Neural progenitor cell (in vitro differentiated cells): ENCODE measurements around the gene P3H2. TPM values are rescaled to one million over a fixed set of nuclear protein-coding genes. Genes with fewer than 3 reads are reported as not detected.

Experiments used
- DNase-seq: peaks from one replicate; pipeline ENCODE4 v3.0.0-alpha.2; 2016; ENCODE audit warnings: low spot score
- H2AFZ ChIP-seq: fragments of 200-600 bp; sonication (generic); replicated peaks from 2 replicates; pipeline ENCODE4 v1.6.1; 2016; ENCODE audit warnings: antibody characterized with exemption
- H3F3A ChIP-seq: fragments of 200-600 bp; sonication (generic); 2 replicates; pipeline ENCODE4 v1.6.1; 2016; ENCODE audit warnings: antibody characterized with exemption, low read depth
- H3K27ac ChIP-seq: fragments of 200-600 bp; sonication (generic); 2 replicates; pipeline ENCODE4 v1.5.1; 2016; ENCODE audit warnings: mild to moderate bottlenecking
- H3K27me3 ChIP-seq: fragments of 200-600 bp; sonication (generic); 2 replicates; pipeline ENCODE4 v1.6.1; 2016; ENCODE audit warnings: mild to moderate bottlenecking, moderate library complexity
- H3K36me3 ChIP-seq: fragments of 200-600 bp; sonication (generic); 2 replicates; pipeline ENCODE4 v1.5.1; 2016
- H3K4me1 ChIP-seq: fragments of 200-600 bp; sonication (generic); 2 replicates; pipeline ENCODE4 v1.6.1; 2016; ENCODE audit warnings: mixed run types
- H3K4me2 ChIP-seq: fragments of 200-600 bp; sonication (generic); 2 replicates; pipeline ENCODE4 v1.6.1; 2016
- H3K4me3 ChIP-seq: fragments of 200-600 bp; sonication (generic); 2 replicates; pipeline ENCODE4 v1.5.1; 2016
- H3K79me2 ChIP-seq: fragments of 200-600 bp; sonication (generic); 2 replicates; pipeline ENCODE4 v1.6.1; 2016; ENCODE audit warnings: low read depth
- H3K9ac ChIP-seq: fragments of 200-600 bp; sonication (generic); 2 replicates; pipeline ENCODE4 v1.6.1; 2016
- H3K9me3 ChIP-seq: fragments of 200-600 bp; sonication (generic); 2 replicates; pipeline ENCODE4 v1.5.1; 2016; ENCODE audit warnings: low read depth
- H4K20me1 ChIP-seq: fragments of 200-600 bp; sonication (generic); 2 replicates; pipeline ENCODE4 v1.6.1; 2016; ENCODE audit warnings: low read depth
- H3K27ac Mint-ChIP-seq: 3 replicates; pipeline ENCODE4 v1.8.0; 2021; ENCODE audit warnings: mixed read lengths
- H3K27me3 Mint-ChIP-seq: 2 replicates; pipeline ENCODE4 v1.8.0; 2022; ENCODE audit warnings: low read depth, mild to moderate bottlenecking, inconsistent platforms, moderate library complexity, mixed read lengths; ENCODE audit not compliant: insufficient read depth
- H3K36me3 Mint-ChIP-seq: 3 replicates; pipeline ENCODE4 v1.8.0; 2021; ENCODE audit warnings: mixed read lengths
- H3K4me1 Mint-ChIP-seq: 3 replicates; pipeline ENCODE4 v1.8.0; 2021; ENCODE audit warnings: mixed read lengths
- H3K4me3 Mint-ChIP-seq: 3 replicates; pipeline ENCODE4 v1.8.0; 2021; ENCODE audit warnings: mild to moderate bottlenecking, moderate library complexity, mixed read lengths
- H3K9me3 Mint-ChIP-seq: 3 replicates; pipeline ENCODE4 v1.8.0; 2020; ENCODE audit warnings: mixed read lengths
- EZH2 ChIP-seq: fragments of 200-600 bp; sonication (generic); IDR thresholded peaks from 2 replicates; pipeline ENCODE4 v1.6.1; 2017; ENCODE audit warnings: antibody characterized with exemption, mild to moderate bottlenecking, moderate library complexity
- EZH2phosphoT487 ChIP-seq: fragments of 200-600 bp; sonication (generic); IDR thresholded peaks from 2 replicates; pipeline ENCODE4 v1.6.1; 2017; ENCODE audit warnings: antibody characterized with exemption
- total RNA-seq: library from RNA; depleted of rRNA; stranded (reverse); fragments of >200 nt; gene quantifications from 2 replicates; pipeline ENCODE4 v1.2.3, GENCODE V29; 2015; ENCODE audit warnings: low replicate concordance
- TF ChIP-seq, protein P1 (sequence below): fragments of 200-600 bp; sonication (generic); IDR thresholded peaks from 2 replicates; pipeline ENCODE4 v1.5.1; 2017; ENCODE audit warnings: antibody characterized with exemption, mild to moderate bottlenecking

Gene P3H2
- total RNA-seq, 1 donor from 2014 or later: 21.4 TPM

DNA sequence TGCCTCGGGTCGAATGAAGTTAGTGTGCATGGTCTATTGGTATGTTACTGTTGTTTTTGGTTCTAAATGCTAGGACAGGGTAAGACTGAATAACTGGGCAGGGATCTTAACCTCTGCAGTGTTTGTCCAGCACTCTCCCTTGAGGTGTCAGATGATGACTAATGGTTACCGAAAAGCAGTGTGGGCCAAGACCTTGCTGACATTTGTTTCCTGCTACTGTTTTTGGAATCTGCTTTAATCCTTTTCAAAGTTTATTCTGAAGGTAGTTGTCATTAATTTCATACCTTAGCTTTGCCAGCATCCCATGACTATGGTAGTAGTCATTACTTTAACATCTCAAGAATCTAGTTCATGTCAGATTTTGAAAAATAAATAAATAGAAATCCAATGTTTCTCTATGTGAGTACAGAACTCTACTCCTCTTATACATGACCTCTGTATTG, 117.0 kb downstream of the P3H2 start:
- Mint-ChIP-seq H3K27me3 (no peaks in the 10 kb centered on the region), H3K9me3 (no peaks in the 10 kb centered on the region), H3K27ac (no peak overlapping the region), H3K36me3 (no peaks in the 10 kb centered on the region), H3K4me1 (peaks cover 20% of the 10 kb centered on the region), H3K4me3 (no peak overlapping the region)
- H3K4me3 ChIP-seq: no peak overlapping the region
- H3K36me3 ChIP-seq: no peaks in the 10 kb centered on the region
- H3K4me1 ChIP-seq: peaks cover 11% of the 10 kb centered on the region
- TF ChIP-seq, protein P1, sequence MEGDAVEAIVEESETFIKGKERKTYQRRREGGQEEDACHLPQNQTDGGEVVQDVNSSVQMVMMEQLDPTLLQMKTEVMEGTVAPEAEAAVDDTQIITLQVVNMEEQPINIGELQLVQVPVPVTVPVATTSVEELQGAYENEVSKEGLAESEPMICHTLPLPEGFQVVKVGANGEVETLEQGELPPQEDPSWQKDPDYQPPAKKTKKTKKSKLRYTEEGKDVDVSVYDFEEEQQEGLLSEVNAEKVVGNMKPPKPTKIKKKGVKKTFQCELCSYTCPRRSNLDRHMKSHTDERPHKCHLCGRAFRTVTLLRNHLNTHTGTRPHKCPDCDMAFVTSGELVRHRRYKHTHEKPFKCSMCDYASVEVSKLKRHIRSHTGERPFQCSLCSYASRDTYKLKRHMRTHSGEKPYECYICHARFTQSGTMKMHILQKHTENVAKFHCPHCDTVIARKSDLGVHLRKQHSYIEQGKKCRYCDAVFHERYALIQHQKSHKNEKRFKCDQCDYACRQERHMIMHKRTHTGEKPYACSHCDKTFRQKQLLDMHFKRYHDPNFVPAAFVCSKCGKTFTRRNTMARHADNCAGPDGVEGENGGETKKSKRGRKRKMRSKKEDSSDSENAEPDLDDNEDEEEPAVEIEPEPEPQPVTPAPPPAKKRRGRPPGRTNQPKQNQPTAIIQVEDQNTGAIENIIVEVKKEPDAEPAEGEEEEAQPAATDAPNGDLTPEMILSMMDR: no peak
- TF ChIP-seq EZH2: no peak
- no peak for TF ChIP-seq EZH2phosphoT487
- no peak overlapping the region for H2AFZ ChIP-seq
- no peak for DNase-seq
- H3K27ac ChIP-seq: no peak overlapping the region
- no peaks in the 10 kb centered on the region for H3K9me3 ChIP-seq
- no peak overlapping the region for H3K4me2 ChIP-seq
- no peaks in the 10 kb centered on the region for H3F3A ChIP-seq
- H3K9ac ChIP-seq: no peak overlapping the region
- no peaks in the 10 kb centered on the region for H4K20me1 ChIP-seq
- no peaks in the 10 kb centered on the region for H3K79me2 ChIP-seq
- no peaks in the 10 kb centered on the region for H3K27me3 ChIP-seq

DNA sequence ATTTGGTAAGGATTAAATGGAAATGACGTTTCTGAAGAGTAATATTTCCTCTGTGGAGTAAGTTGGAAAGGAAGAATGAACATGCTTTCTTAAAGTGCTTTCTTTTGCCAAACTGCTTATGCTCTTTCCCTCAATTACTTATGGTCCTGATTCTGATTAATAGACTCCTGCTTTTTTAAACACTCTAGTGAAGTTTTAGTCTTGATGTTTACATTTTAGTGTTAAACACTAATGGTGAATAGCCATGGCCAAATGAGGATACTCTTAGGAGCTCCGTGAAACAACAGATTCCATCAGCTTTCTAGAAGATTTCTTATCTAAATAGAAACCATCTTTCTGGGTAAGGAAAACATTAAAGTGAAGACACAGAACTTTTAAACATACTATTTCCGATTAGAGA, 117.6 kb downstream of the P3H2 start:
- no peak for DNase-seq
- no peak overlapping the region for H3K27ac Mint-ChIP-seq
- H3K9me3 ChIP-seq: no peaks in the 10 kb centered on the region
- H4K20me1 ChIP-seq: no peaks in the 10 kb centered on the region
- no peak overlapping the region for H3K9ac ChIP-seq
- peaks cover 20% of the 10 kb centered on the region for H3K4me1 Mint-ChIP-seq
- no peak overlapping the region for H3K4me3 ChIP-seq
- no peaks in the 10 kb centered on the region for H3K9me3 Mint-ChIP-seq
- H3K27me3 ChIP-seq: no peaks in the 10 kb centered on the region
- no peak for TF ChIP-seq EZH2phosphoT487
- no peak for TF ChIP-seq EZH2
- TF ChIP-seq, protein P1: no peak
- peaks cover 11% of the 10 kb centered on the region for H3K4me1 ChIP-seq
- H3K4me3 Mint-ChIP-seq: no peak overlapping the region
- no peak overlapping the region for H3K4me2 ChIP-seq
- no peak overlapping the region for H3K27ac ChIP-seq
- H3F3A ChIP-seq: no peaks in the 10 kb centered on the region
- H3K27me3 Mint-ChIP-seq: no peaks in the 10 kb centered on the region
- no peaks in the 10 kb centered on the region for H3K36me3 ChIP-seq
- no peak overlapping the region for H2AFZ ChIP-seq
- H3K79me2 ChIP-seq: no peaks in the 10 kb centered on the region
- H3K36me3 Mint-ChIP-seq: no peaks in the 10 kb centered on the region

DNA sequence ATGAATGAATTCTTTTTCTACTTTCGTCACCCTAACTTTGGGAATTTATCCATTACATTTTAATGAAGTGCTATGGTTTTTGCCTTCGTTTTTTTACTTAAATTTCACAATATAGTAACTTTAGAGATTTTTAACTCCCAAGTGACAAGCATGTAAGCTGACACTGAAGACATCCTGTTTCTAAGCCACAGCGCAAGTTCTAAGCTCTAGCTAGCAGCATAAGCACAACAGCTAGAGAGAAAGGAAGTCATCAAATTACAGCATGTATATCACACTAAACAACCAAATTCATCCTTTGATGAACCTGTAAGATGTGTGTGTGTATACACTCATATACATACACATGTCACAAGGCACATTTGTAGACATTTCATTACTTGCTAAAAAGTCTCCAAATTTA, 119.3 kb downstream of the P3H2 start:
- Histone ChIP-seq H3K4me2 (peak overlapping the region; percentile 43), H4K20me1 (no peaks in the 10 kb centered on the region), H3F3A (no peaks in the 10 kb centered on the region), H2AFZ (peak overlapping the region; percentile 70), H3K4me3 (no peak overlapping the region), H3K79me2 (no peaks in the 10 kb centered on the region), H3K27ac (no peak overlapping the region), H3K36me3 (no peaks in the 10 kb centered on the region), H3K9me3 (no peaks in the 10 kb centered on the region), H3K9ac (no peak overlapping the region), H3K4me1 (peaks cover 11% of the 10 kb centered on the region), H3K27me3 (no peaks in the 10 kb centered on the region)
- TF ChIP-seq EZH2phosphoT487: no peak
- TF ChIP-seq, protein P1: no peak
- TF ChIP-seq EZH2: no peak
- no peak overlapping the region for H3K27ac Mint-ChIP-seq
- no peaks in the 10 kb centered on the region for H3K36me3 Mint-ChIP-seq
- no peak overlapping the region for H3K4me3 Mint-ChIP-seq
- no peaks in the 10 kb centered on the region for H3K9me3 Mint-ChIP-seq
- no peaks in the 10 kb centered on the region for H3K27me3 Mint-ChIP-seq
- H3K4me1 Mint-ChIP-seq: peaks cover 20% of the 10 kb centered on the region
- DNase-seq: peak; percentile 15

DNA sequence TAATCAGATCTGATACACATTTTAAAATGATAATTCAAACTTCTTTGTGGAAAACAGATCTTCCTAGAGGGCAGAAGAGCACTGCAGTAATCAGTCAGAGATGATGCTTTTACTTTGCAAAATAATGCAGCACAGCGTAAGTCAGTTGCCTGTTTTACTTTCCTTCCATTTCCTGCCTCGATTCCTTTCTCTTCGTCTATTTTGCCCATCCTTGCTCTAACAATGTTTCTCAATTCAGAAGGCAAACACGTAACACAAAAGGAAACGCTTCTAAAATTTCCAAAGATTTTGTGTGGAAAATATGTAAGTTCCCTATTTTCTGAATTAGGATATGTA, 119.9 kb downstream of the P3H2 start:
- H3K27ac Mint-ChIP-seq: no peak overlapping the region
- no peaks in the 10 kb centered on the region for H4K20me1 ChIP-seq
- H3K9me3 Mint-ChIP-seq: no peaks in the 10 kb centered on the region
- no peak overlapping the region for H3K9ac ChIP-seq
- no peaks in the 10 kb centered on the region for H3K27me3 Mint-ChIP-seq
- no peak overlapping the region for H3K27ac ChIP-seq
- DNase-seq: no peak
- H2AFZ ChIP-seq: peak overlapping the region; percentile 70
- H3K4me3 Mint-ChIP-seq: no peak overlapping the region
- H3K36me3 Mint-ChIP-seq: no peaks in the 10 kb centered on the region
- H3K4me2 ChIP-seq: peak overlapping the region; percentile 43
- H3K27me3 ChIP-seq: no peaks in the 10 kb centered on the region
- peaks cover 11% of the 10 kb centered on the region for H3K4me1 ChIP-seq
- TF ChIP-seq, protein P1: no peak
- TF ChIP-seq EZH2phosphoT487 (no peak), EZH2 (no peak)
- no peaks in the 10 kb centered on the region for H3K36me3 ChIP-seq
- no peaks in the 10 kb centered on the region for H3K79me2 ChIP-seq
- H3K4me1 Mint-ChIP-seq: peaks cover 20% of the 10 kb centered on the region
- H3F3A ChIP-seq: no peaks in the 10 kb centered on the region
- no peak overlapping the region for H3K4me3 ChIP-seq
- no peaks in the 10 kb centered on the region for H3K9me3 ChIP-seq
